Measurements from ENCODE around the gene COLQ.

DNA sequence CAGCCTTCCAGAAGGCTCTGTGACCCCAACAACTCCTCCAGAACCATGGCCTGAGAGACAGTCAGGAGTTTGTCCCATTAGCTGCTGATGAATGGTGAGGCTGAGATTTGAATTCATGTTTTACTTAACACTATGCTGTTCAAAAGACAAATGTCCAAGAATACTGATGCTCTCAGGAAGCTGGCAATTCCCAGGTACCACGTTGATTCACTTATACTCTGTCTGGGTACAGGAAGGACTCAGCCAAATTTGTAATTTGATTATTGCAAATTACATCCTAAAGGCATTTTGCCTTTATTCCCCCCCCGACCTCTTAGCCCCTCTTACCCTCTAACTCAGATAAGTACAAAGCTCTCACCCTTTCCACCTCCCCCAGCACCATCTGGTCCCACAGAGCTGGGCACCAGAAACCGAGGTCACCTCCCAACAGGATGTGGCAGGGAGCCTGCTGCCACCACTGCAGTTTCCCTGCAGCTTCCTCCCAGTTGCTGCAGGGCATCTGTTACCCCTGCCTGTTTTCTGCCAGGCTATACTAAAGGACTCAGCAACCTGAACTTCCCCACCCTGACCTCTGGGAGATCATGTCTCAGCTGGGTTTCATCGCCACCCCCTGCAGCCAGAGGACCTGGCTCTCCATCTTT lies 60.5 kb downstream of the COLQ start:
- TF ChIP-seq, protein P1, sequence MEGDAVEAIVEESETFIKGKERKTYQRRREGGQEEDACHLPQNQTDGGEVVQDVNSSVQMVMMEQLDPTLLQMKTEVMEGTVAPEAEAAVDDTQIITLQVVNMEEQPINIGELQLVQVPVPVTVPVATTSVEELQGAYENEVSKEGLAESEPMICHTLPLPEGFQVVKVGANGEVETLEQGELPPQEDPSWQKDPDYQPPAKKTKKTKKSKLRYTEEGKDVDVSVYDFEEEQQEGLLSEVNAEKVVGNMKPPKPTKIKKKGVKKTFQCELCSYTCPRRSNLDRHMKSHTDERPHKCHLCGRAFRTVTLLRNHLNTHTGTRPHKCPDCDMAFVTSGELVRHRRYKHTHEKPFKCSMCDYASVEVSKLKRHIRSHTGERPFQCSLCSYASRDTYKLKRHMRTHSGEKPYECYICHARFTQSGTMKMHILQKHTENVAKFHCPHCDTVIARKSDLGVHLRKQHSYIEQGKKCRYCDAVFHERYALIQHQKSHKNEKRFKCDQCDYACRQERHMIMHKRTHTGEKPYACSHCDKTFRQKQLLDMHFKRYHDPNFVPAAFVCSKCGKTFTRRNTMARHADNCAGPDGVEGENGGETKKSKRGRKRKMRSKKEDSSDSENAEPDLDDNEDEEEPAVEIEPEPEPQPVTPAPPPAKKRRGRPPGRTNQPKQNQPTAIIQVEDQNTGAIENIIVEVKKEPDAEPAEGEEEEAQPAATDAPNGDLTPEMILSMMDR (IDR thresholded peaks at IDR 0.05): no peak
- TF ChIP-seq POLR2A (IDR thresholded peaks at IDR 0.05): no peak
